Measurements from ENCODE around the gene ACHE. TPM values are rescaled to one million over a fixed set of nuclear protein-coding genes. Genes with fewer than 3 reads are reported as not detected.

The ACHE gene
- total RNA-seq, 1 experiment from 2014 or later = 7.0 TPM

DNA sequence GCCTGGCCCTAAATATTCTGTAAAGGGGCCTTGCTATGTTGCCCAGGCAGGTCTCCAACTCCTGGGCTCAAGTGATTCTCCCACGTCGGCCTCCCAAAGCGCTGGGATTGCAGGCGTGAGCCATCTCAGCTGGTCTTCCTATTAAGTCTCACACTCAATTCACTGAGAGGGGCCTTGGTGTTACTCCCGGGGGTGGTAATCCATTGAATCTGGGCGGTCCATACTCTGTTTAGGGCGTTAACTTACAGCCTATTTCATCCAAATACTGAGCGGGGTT is 21.4 kb downstream of the ACHE start:
- Histone ChIP-seq H3K14ac (ENCODE audit: insufficient read depth, low read length) (peak overlapping the region; percentile 89; the same call in 1 of the 2 replicates), H4K8ac (replicated peaks; ENCODE audit: insufficient read length, low read depth, low read length) (no peak overlapping the region), H3K27ac (ENCODE audit: insufficient read length, low read depth, low read length) (peak overlapping the region; percentile 73), H2BK20ac (ENCODE audit: low read depth, low read length, poor library complexity, severe bottlenecking) (no peak overlapping the region), H4K20me1 (ENCODE audit: control insufficient read depth, insufficient read depth, insufficient read length) (no peaks in the 10 kb centered on the region), H3K9me3 (ENCODE audit: control insufficient read depth, low read depth, low read length) (no peaks in the 10 kb centered on the region), H3K56ac (ENCODE audit: insufficient read length, low read depth, low read length) (no peak overlapping the region), H2AFZ (ENCODE audit: low read length) (no peak overlapping the region), H3K4ac (ENCODE audit: low read depth, low read length) (no peak overlapping the region; the same call in 1 of the 2 replicates), H3K4me1 (ENCODE audit: insufficient read depth, low read length) (no peaks in the 10 kb centered on the region; the same call in 1 of the 2 replicates), H3K79me1 (ENCODE audit: insufficient read depth, low read depth, low read length, poor library complexity, severe bottlenecking) (no peaks in the 10 kb centered on the region), H3K9ac (ENCODE audit: extremely low read depth, insufficient read length, low read length) (peak overlapping the region; percentile 90), H3K27me3 (ENCODE audit: insufficient read depth, low read length) (no peaks in the 10 kb centered on the region), H2BK12ac (ENCODE audit: insufficient read length, low read depth, low read length) (no peak overlapping the region), H3K79me2 (ENCODE audit: insufficient read depth, low read length) (peaks cover 29% of the 10 kb centered on the region; the same call in 1 of the 2 replicates), H3K23ac (ENCODE audit: insufficient read length, low read depth, low read length) (no peak overlapping the region), H4K91ac (ENCODE audit: insufficient read length, low read depth, low read length) (no peak overlapping the region), H3K4me2 (ENCODE audit: insufficient read depth, insufficient read length, low read length) (peak overlapping the region; percentile 60), H3K18ac (ENCODE audit: insufficient read length, low read depth, low read length) (peak overlapping the region; percentile 95), H2BK5ac (ENCODE audit: insufficient read length, low read length) (no peak overlapping the region), H3K23me2 (ENCODE audit: insufficient read length, low read depth, low read length, poor library complexity, severe bottlenecking) (peaks cover 5% of the 10 kb centered on the region), H2AK5ac (ENCODE audit: insufficient read length, low read length) (no peak overlapping the region), H2BK15ac (ENCODE audit: low read depth, low read length) (no peak overlapping the region), H4K5ac (ENCODE audit: insufficient read length, low read depth, low read length) (peak overlapping the region; percentile 15), H3T11ph (ENCODE audit: low read length) (no peak overlapping the region), H2BK120ac (ENCODE audit: low read depth, low read length, poor library complexity, severe bottlenecking) (no peak overlapping the region)
- Mint-ChIP-seq H3K9me3 (no peaks in the 10 kb centered on the region), H3K4me3 (peak overlapping the region; percentile 99), H3K36me3 (ENCODE audit: insufficient read depth in 1 of 3, low read depth in 3 of 3) (peaks cover 53 to 87% (median 85%) of the 10 kb centered on the region in 3 experiments), H3K4me1 (peaks cover 21 to 22% of the 10 kb centered on the region in 2 experiments), H3K27ac (peak overlapping the region; percentile 99 to 100 (median 99)), H3K27me3 (ENCODE audit: low read depth) (no peaks in the 10 kb centered on the region)
- no peak for DNase-seq
- no peak for TF ChIP-seq CTCF (conservative IDR thresholded peaks at IDR 0.05)
- WGBS (ENCODE audit: extremely low coverage, insufficient read length, low lambda C conversion rate) = no CpG with 5 or more reads among the region's 8 CpGs

All from H9 (cell line).